Stomach (tissue), 9 donors: ENCODE results near the gene CIB1. TPM values are rescaled to one million over a fixed set of nuclear protein-coding genes. Genes with fewer than 3 reads are reported as not detected.

Source experiments
- DNase-seq, 2 donors: peaks; one replicate each; pipeline versions ENCODE4 v3.0.0 to v3.0.0-alpha.2; 2013 to 2019
- H3K27ac ChIP-seq, 5 donors: fragments of 200-600 bp in 4 of 5; sonication (generic) in 4 of 5; one replicate each; pipeline ENCODE4 v1.5.1; 2013 to 2019; ENCODE audit warnings: mild to moderate bottlenecking in 1 of 5, moderate library complexity in 1 of 5
- H3K27me3 ChIP-seq, 3 donors: fragments of 200-600 bp; sonication (generic); one replicate each; pipeline ENCODE4 v1.5.1; 2017 to 2019; ENCODE audit warnings: mixed run types in 1 of 3
- H3K36me3 ChIP-seq, 4 donors: fragments of 200-600 bp; sonication (generic); 1 replicate in 3 of 4; 2 replicates in 1 of 4; pipeline ENCODE4 v1.5.1; 2016 to 2019
- H3K4me1 ChIP-seq, 4 donors: fragments of 200-600 bp; sonication (generic); one replicate each; pipeline ENCODE4 v1.5.1; 2016 to 2019
- H3K4me3 ChIP-seq, 4 donors: fragments of 200-600 bp; sonication (generic) in 3 of 4; one replicate each; pipeline ENCODE4 v1.5.1; 2016 to 2019; ENCODE audit warnings: mild to moderate bottlenecking in 1 of 4
- H3K9me3 ChIP-seq, 4 donors: fragments of 200-600 bp; sonication (generic); one replicate each; pipeline ENCODE4 v1.5.1; 2016 to 2019
- CTCF ChIP-seq, 7 experiments: fragments of 450-650 bp in 4 of 7; fragments of 200-600 bp in 3 of 7; sonication (generic) in 3 of 7; IDR thresholded peaks; one replicate each; pipeline ENCODE4 v1.5.1; 2016 to 2019; ENCODE audit warnings: antibody characterized with exemption in 7 of 7, control low read depth in 2 of 7, mild to moderate bottlenecking in 1 of 7
- EP300 ChIP-seq: sonication (generic); formaldehyde crosslinking; IDR thresholded peaks from one replicate; pipeline ENCODE4 v1.6.1; 2017; ENCODE audit warnings: antibody characterized with exemption
- POLR2A ChIP-seq, 4 donors: fragments of 450-650 bp; IDR thresholded peaks; one replicate each; pipeline ENCODE4 v1.6.1; 2016; ENCODE audit warnings: antibody characterized with exemption in 4 of 4, control low read depth in 2 of 4, mild to moderate bottlenecking in 1 of 4, moderate library complexity in 1 of 4
- POLR2AphosphoS5 ChIP-seq, 3 donors: sonication (generic); formaldehyde crosslinking; IDR thresholded peaks; one replicate each; pipeline ENCODE4 v1.6.1; 2016; ENCODE audit warnings: antibody characterized with exemption in 3 of 3
- WGBS, 5 donors: extraction: QIAGEN DNeasy Blood & Tissue Kit in 3 of 5; methylation state at CpG; one replicate each; pipeline versions ENCODE4 v1.1.5 to v1.1.7; 2013 to 2018; 5-methylcytosine and 5-hydroxymethylcytosine counted together
- intact Hi-C: fragments of 100-400 bp; cut with DNase I; formaldehyde crosslinking; loops from one replicate; pipeline ENCODE4 v1.15.1; 2023; ENCODE audit warnings: low total_unique reads
- polyA plus RNA-seq, 3 donors: library from polyadenylated mRNA; stranded (reverse); fragments of 200-250 nt; gene quantifications; one replicate each; pipeline ENCODE4 v1.2.3, GENCODE V29; 2013
- total RNA-seq, 5 donors: library from RNA; depleted of rRNA; stranded (reverse); fragments of >200 nt; gene quantifications; one replicate each; pipeline versions ENCODE4 v1.1.0 to v1.2.3, GENCODE V29; 2014 to 2016
- donor health status: healthy with polysubstance abuse.
- donor health status: Bipolar disorder and iron deficiency.
- donor health status: healthy.

CIB1 gene
- total and polyA plus RNA-seq, 8 donors: 27.4 to 206 (median 95.5) TPM

- Histone ChIP-seq H3K27me3 (no peaks in the 10 kb centered on the region), H3K27ac (no peak overlapping the region), H3K4me1 (peaks cover 29 to 50% (median 32%) of the 10 kb centered on the region in 4 donors), H3K4me3 (no peak overlapping the region), H3K36me3 (peaks cover 17 to 57% (median 47%) of the 10 kb centered on the region in 4 donors), H3K9me3 (no peaks in the 10 kb centered on the region)
- intact Hi-C loops: no loop called here
- WGBS, 5 donors: 73 to 94% (median 90%) methylated on average over 8 to 9 of the region's 9 CpGs
- no peak for TF ChIP-seq POLR2AphosphoS5 (IDR thresholded peaks at IDR 0.05)
- TF ChIP-seq CTCF (IDR thresholded peaks at IDR 0.05): no peak
- TF ChIP-seq EP300: no peak
- no peak for TF ChIP-seq POLR2A (IDR thresholded peaks at IDR 0.05)
- no peak for DNase-seq
Measured at GRCh38 chr15:90217671-90218394, 15.9 kb downstream of the CIB1 start.

- H3K27ac ChIP-seq: peak overlapping the region; percentile 78 to 89 (median 84)
Measured at GRCh38 chr15:90214553-90215196, 19.1 kb downstream of the CIB1 start.

GRCh38 chr15:90213818-90214204 lies 19.9 kb downstream of the CIB1 start:
- no peak for DNase-seq
- Histone ChIP-seq H3K4me1 (peaks cover 39 to 62% (median 52%) of the 10 kb centered on the region in 4 donors), H3K36me3 (peaks cover 13 to 36% (median 22%) of the 10 kb centered on the region in 4 donors), H3K27me3 (no peaks in the 10 kb centered on the region), H3K27ac (peak overlapping the region; percentile 78 to 89 (median 84)), H3K9me3 (no peaks in the 10 kb centered on the region), H3K4me3 (no peak overlapping the region)
- intact Hi-C loops: no loop called here
- 34 to 76% (median 62%) methylated on average over 11 of the region's 11 CpGs for WGBS, 5 donors
- no peak for TF ChIP-seq EP300
- TF ChIP-seq POLR2AphosphoS5 (IDR thresholded peaks at IDR 0.05): no peak
- TF ChIP-seq CTCF (IDR thresholded peaks at IDR 0.05): no peak
- TF ChIP-seq POLR2A (IDR thresholded peaks at IDR 0.05): no peak

More at GRCh38 chr15:90214553-90215196, 19.1 kb downstream of the CIB1 start:
- Histone ChIP-seq H3K9me3 (no peaks in the 10 kb centered on the region), H3K36me3 (peaks cover 13 to 34% (median 26%) of the 10 kb centered on the region in 4 donors), H3K4me3 (no peak overlapping the region), H3K4me1 (peaks cover 44 to 67% (median 50%) of the 10 kb centered on the region in 4 donors), H3K27me3 (no peaks in the 10 kb centered on the region)
- intact Hi-C loops: no loop called here
- DNase-seq: no peak
- TF ChIP-seq EP300: no peak
- TF ChIP-seq CTCF (IDR thresholded peaks at IDR 0.05): peak in 2 of 7 experiments; percentile 9 to 15
- 68 to 73% (median 72%) methylated on average over 8 of the region's 8 CpGs for WGBS, 5 donors

- Histone ChIP-seq H3K36me3 (peaks cover 10 to 33% (median 18%) of the 10 kb centered on the region in 4 donors), H3K27me3 (no peaks in the 10 kb centered on the region), H3K4me3 (no peak overlapping the region), H3K4me1 (peaks cover 39 to 62% (median 52%) of the 10 kb centered on the region in 4 donors), H3K9me3 (no peaks in the 10 kb centered on the region), H3K27ac (peak overlapping the region; percentile 78 to 89 (median 84))
- peak; percentile 88 to 90 for DNase-seq
- intact Hi-C loops: no loop called here
- WGBS, 5 donors: 27 to 61% (median 37%) methylated on average over 11 to 12 of the region's 12 CpGs
- TF ChIP-seq EP300 (no peak), POLR2A (IDR thresholded peaks at IDR 0.05) (no peak), CTCF (IDR thresholded peaks at IDR 0.05) (no peak), POLR2AphosphoS5 (IDR thresholded peaks at IDR 0.05) (peak in 2 of 3 donors; percentile 72 to 85)
Measured at GRCh38 chr15:90213122-90213817, 20.5 kb downstream of the CIB1 start.
